GM19372 (cell line): ENCODE data around the gene EDC3.
"Not testable (repeated sequence)": the region's sequence is repeated elsewhere in the genome, so short reads cannot be mapped to it uniquely, and the experiment has no call there.

Experiments
- ATAC-seq: cut with Tn5 transposase; IDR thresholded peaks from one replicate; pipeline ENCODE4 v1.9.1; 2021; ENCODE audit warnings: mild to moderate bottlenecking, low read depth, moderate library complexity; ENCODE audit not compliant: unreplicated experiment

The EDC3 gene

GRCh38 chr15:74653426-74654102 lies 42.3 kb downstream of the EDC3 start:
- no peak for ATAC-seq

GRCh38 chr15:74651242-74651741 lies 44.5 kb downstream of the EDC3 start:
- no peak for ATAC-seq

GRCh38 chr15:74648051-74648842 lies 47.6 kb downstream of the EDC3 start:
- no peak for ATAC-seq

GRCh38 chr15:74646480-74646879 lies 49.3 kb downstream of the EDC3 start:
- ATAC-seq, result no peak

- no peak for ATAC-seq
Observed at GRCh38 chr15:74643665-74644204, 52.1 kb downstream of the EDC3 start.

- ATAC-seq, result no peak
Observed at GRCh38 chr15:74642734-74643664, 52.8 kb downstream of the EDC3 start.

- no peak for ATAC-seq
Observed at GRCh38 chr15:74642348-74642733, 53.5 kb downstream of the EDC3 start.

GRCh38 chr15:74641151-74641550 lies 54.7 kb downstream of the EDC3 start:
- ATAC-seq, result no peak

GRCh38 chr15:74636984-74637383 lies 58.8 kb downstream of the EDC3 start:
- no peak for ATAC-seq

GRCh38 chr15:74635228-74635627 lies 60.6 kb downstream of the EDC3 start:
- no peak for ATAC-seq

- no peak for ATAC-seq
Observed at GRCh38 chr15:74633781-74634180, 62.0 kb downstream of the EDC3 start.

- no peak for ATAC-seq
Observed at GRCh38 chr15:74632601-74633000, 63.2 kb downstream of the EDC3 start.

GRCh38 chr15:74631935-74632560 lies 63.8 kb downstream of the EDC3 start:
- ATAC-seq, result no peak

- ATAC-seq, result no peak
Observed at GRCh38 chr15:74631408-74631807, 64.4 kb downstream of the EDC3 start.

GRCh38 chr15:74631087-74631385 lies 64.8 kb downstream of the EDC3 start:
- no peak for ATAC-seq

GRCh38 chr15:74630284-74631086 lies 65.3 kb downstream of the EDC3 start:
- ATAC-seq, result no peak

- not testable (repeated sequence) for ATAC-seq
Observed at GRCh38 chr15:74629696-74630095, 66.1 kb downstream of the EDC3 start.

GRCh38 chr15:74628949-74629348 lies 66.9 kb downstream of the EDC3 start:
- ATAC-seq, result no peak

- ATAC-seq, result no peak
Observed at GRCh38 chr15:74628199-74628598, 67.6 kb downstream of the EDC3 start.
